GM11168 (cell line): Measurements from ENCODE around the gene STPG4.

Experiments
- in situ Hi-C: fragments of 300-500 bp; cut with MboI; formaldehyde crosslinking; loops from one replicate; pipeline ENCODE4 v1.12.0; 2022; ENCODE audit warnings: low sequenced_read_pairs; ENCODE audit not compliant: unreplicated experiment

STPG4 gene

DNA sequence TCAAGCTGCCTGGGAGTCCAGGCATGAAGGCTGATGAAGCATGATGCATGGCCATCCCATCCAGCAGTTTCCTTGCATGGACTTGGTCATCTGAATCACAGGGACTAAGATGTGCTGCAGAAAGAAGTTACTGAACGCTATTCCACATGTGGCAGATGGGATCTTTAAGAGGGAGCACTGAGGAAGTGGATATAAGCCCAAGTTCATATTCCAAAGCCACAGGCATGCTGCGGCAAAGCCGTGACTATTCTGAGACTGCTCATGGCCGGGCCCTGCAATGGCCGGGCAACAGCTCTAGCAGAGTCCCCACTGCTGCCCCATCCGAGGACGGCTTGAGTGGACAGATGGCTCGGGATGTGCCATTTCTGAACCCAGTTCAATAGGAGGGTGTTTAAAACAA is 61.5 kb downstream of the STPG4 start:
- in situ Hi-C loops = no loop called here

GRCh38 chr2:47092465-47092864 is 62.6 kb downstream of the STPG4 start:
- in situ Hi-C loops = no loop called here

DNA sequence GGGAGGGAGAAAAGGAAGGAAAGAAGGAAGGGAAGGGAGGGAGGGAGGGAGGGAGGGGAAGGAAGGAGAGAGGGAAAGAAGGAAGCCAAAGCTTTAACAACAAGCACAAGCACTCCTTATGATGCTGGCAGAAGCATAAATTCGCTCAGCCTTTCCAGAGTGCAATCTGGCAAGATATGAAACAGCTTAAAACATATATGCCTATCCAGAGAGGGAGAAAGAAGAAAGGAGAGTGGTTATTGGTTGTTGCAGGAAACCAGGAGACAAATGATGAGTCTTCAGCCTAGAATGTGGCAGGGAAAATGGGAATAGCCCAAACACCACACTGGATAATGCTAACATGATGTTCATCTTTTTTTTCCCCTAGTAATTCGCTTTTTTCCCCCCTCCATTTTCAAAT is 64.0 kb downstream of the STPG4 start:
- in situ Hi-C loops = no loop called here

GRCh38 chr2:47089083-47089464 is 66.0 kb downstream of the STPG4 start:
- in situ Hi-C loops = no loop called here

GRCh38 chr2:47088371-47089082 is 66.6 kb downstream of the STPG4 start:
- in situ Hi-C loops = no loop called here

GRCh38 chr2:47087051-47087450 is 68.1 kb downstream of the STPG4 start:
- in situ Hi-C loops = no loop called here

DNA sequence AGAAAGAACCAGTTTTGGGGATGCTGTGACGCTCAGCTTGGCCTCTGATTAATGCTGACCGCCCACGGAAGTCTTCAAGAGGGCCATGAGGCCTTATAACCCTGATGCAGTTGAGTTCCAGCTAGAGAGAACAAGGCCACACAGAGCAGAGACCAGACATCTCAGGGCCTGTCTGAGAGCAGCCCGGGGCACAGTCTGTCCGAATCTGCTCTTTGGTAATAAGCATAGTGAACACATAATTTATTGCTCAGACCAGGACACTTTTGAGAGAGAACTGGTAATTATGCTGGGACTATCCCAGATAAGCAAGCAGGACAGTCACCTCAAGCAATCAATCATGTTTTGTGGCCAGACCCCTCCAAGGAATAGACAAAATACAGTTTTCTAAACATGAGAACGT is 68.5 kb downstream of the STPG4 start:
- in situ Hi-C loops = no loop called here

DNA sequence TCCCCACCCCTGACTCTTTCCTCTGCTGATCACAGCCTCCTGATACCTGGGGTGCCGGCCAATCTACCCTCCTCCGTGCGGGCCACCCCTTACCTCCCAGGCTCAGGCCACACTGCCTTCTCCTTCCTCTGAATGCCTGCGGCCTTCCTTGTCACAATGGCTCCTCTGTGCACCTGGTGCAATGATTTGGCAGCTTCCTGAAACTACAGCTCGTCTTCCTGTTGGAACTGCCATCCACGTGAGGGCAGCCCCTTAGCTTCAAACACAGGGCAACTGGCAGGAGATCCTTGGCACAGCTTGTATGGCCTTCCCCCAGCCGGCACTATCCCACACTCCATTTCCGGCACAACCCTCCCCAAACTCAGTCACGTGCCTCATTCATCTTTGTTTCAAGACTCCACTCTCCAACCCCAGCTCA is 69.0 kb downstream of the STPG4 start:
- in situ Hi-C loops = no loop called here

DNA sequence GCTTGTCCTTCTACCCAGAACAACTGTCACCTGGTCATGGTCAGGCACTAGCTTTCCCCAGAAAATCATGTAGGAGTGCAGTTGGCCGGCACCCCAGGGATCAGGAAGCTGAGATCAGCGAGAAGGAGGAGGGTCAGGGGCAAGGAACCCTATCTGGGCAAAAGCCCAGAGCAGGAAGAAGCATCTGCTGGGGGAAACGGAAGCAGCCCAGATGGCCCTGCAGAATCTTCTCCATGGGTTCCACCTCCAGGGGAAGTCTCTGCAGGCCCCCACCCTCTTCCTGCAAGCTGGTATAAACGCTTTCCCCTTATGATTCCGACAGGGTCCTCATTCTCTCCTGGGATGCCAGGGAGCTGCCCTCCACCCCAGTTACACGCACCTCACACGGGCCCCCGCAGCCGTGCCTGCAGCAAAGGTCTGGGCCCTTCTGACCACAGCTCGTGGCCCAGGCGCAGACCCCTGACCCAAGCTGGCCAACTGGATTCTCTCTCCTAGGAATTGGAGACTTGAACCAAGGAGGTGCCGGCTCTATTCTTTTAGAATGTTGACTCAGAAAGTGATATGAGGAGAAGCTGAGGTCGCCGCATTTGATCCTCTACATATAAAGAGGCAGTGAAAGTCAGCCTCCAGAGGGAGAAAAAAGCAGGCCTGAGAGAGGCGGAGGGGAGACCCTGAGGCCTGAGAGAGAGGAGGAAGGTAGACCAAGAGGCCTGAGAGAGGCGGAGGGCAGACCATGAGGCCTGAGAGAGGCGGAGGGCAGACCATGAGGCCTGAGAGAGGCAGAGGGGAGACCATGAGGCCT is 71.0 kb downstream of the STPG4 start:
- in situ Hi-C loops = no loop called here

DNA sequence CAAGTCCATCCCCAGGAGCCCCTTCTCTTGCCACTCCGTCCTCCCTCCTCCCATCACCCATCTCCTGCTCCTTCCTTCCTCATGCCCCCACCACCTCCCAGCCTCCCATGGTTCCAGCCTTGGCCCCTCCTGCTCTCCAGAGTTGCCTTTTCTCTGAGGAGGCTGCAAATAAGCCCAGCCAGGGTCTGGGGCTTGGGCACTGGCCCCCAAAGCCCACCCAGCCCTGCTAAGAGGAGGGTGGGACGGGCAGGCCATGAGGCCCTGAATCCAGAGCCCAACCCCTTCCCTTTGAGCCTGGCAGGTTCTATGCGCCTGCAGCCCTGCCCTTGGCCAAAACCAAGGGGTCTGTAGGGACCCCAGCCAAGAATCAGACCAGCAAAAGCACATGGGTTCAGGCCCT is 71.6 kb downstream of the STPG4 start:
- in situ Hi-C loops = no loop called here

DNA sequence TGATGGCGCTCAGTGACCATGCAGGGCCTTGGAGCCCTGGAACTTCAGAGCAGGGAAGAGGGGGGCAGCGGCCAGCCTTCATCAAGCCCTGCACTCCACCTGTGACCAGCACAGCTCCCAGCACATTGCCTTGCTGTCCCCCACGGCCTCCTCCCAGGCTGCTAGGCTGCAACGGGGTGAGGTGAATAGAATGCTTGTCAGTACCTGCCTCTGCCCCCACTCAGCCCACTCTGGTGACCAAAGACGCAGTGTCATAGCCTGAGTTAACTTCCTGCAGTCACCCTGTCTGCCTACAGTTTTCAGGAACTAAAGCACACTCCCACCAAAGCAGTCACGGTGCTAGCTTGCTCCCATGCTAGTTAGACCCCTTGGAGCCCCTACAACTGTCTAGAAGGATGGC is 72.1 kb downstream of the STPG4 start:
- in situ Hi-C loops = no loop called here

- in situ Hi-C loops = no loop called here
Observed at GRCh38 chr2:47080888-47081301, 74.2 kb downstream of the STPG4 start.

GRCh38 chr2:47079515-47080412 is 75.3 kb downstream of the STPG4 start:
- in situ Hi-C loops = no loop called here

- in situ Hi-C loops = no loop called here
Observed at GRCh38 chr2:47078541-47079482, 76.3 kb downstream of the STPG4 start.

DNA sequence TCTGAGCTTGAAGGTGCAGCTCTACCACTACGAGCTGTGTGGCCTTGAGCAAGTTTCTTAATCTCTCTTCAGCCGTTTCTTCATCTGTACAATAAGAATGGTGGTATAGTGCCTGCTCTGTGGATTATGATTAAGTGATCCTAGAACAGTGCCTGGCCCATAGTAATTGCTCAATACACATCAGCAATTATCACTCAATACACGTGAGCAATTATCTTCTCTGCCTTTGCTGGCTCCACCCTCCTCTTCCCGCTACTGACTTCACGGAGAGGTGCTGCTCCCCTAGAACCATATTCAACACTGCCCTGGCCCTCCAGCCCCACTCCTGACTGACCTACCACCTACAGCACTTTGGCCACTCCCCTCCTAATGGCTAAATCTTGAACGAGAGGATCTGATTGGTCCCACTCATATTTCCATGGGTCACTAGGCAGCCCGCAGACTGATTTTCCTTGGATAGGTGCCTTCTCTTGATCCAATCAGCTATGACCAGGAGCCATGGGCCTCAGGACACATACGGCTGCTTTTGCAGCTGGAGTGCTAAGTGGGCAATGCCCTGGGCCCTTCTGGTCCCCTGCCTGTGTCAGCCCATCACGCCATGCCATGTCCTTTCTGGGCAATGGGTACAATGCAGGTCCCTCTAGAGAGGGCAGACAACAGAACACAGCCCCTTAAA is 77.5 kb downstream of the STPG4 start:
- in situ Hi-C loops = no loop called here

DNA sequence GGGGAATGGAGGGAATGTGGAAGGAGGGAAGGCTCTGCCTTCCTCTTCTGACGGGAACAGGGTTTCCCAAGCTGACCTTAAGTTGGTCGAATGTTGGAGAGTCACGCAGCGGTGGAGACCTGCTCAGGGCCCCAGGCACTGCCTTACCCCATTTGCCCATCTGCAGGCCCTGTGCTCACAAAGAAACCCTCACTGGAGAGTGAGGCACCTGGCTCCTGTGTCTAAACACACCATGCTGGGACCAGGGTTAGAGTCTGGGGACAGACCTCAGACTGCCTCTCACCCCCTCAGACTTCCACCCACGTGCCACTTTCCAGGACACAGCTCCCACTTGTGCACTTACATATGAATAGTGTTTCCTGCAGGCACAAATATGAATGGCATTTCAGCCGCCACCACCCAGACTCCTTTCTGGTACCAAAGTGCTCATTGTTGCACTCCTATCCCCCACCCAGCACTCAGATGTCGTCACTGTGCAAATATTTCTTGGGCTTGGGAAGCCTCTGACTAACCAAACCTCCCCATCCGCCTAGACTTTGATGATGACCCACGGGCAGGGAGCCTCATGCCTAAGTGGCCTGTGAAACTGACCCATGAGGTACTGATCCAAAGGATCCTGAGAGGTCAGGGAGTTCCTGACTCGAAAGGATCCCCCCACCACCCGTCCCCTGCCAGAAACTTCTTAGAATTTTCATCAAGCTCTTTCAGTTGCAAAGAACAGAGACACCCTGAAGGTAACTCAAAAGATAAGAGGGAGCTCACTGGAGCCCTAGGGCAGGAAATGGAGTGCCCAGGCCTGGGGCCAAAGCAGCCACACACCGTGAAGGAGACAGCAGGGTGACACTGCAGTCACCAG is 78.3 kb downstream of the STPG4 start:
- in situ Hi-C loops = no loop called here

DNA sequence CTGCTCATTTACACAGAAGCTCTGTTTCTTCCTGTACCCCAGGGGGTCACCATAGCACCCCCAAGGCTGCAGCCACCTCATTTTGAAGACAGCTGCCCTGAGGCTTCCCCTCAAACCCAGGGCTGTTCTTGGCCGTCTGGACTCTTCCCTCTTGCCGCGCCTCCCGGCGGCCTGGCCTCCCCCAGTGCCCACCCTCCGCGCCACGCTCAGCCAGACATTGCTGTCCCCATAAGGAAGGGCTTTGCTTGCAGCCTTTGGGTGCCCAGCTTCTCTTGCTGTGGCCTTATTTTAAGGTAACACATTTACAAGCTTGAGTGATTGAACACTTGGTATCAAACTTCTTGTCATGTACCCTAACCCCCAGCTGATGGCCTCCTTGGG is 79.0 kb downstream of the STPG4 start:
- in situ Hi-C loops = no loop called here

- in situ Hi-C loops = no loop called here
Observed at GRCh38 chr2:47075361-47076125, 79.6 kb downstream of the STPG4 start.
